Keratinocyte (primary cell): ENCODE measurements around the gene MRPL44. TPM values are rescaled to one million over a fixed set of nuclear protein-coding genes. Genes with fewer than 3 reads are reported as not detected.

Experiments used
- DNase-seq: peaks from one replicate; pipeline ENCODE4 v3.0.0-alpha.2; 2011; ENCODE audit warnings: low read depth, missing footprints, low spot score
- FAIRE-seq: peaks from 2 replicates; lab custom pipeline; 2011; peaks lifted over from hg19 to GRCh38; lab: Jason Lieb, UNC
- H2AFZ ChIP-seq: 2 replicates; pipeline ENCODE4 v1.6.0; 2012; ENCODE audit warnings: low read length, control low read depth, inconsistent platforms; ENCODE audit not compliant: control insufficient read depth
- H3K27ac ChIP-seq: 2 replicates; pipeline ENCODE4 v1.5.1; 2011; ENCODE audit warnings: low read length; ENCODE audit not compliant: control insufficient read depth, insufficient read depth
- H3K27me3 ChIP-seq: 3 replicates; pipeline ENCODE4 v1.6.0; 2011; ENCODE audit warnings: low read length; ENCODE audit not compliant: control insufficient read depth, insufficient read depth; ENCODE audit errors: extremely low read depth
- H3K36me3 ChIP-seq, 2 experiments: 2 replicates in 1 of 2; 3 replicates in 1 of 2; pipeline ENCODE4 v1.5.1; 2011; ENCODE audit warnings: low read length in 2 of 2, mild to moderate bottlenecking in 1 of 2; ENCODE audit not compliant: control insufficient read depth in 2 of 2, insufficient read depth in 2 of 2; ENCODE audit errors: extremely low read depth in 1 of 2
- H3K4me1 ChIP-seq: 3 replicates; pipeline ENCODE4 v1.5.1; 2011; ENCODE audit warnings: low read length; ENCODE audit not compliant: control insufficient read depth, insufficient read depth; ENCODE audit errors: extremely low read depth
- H3K4me2 ChIP-seq: 3 replicates; pipeline ENCODE4 v1.6.0; 2011; ENCODE audit warnings: low read depth, low read length; ENCODE audit not compliant: control insufficient read depth, insufficient read depth; ENCODE audit errors: extremely low read depth
- H3K4me3 ChIP-seq, 3 experiments: fragments of 200-600 bp in 1 of 3; sonication (generic) in 1 of 3; 2 replicates in 2 of 3; 3 replicates in 1 of 3; pipeline ENCODE4 v1.5.1; 2011 to 2016; ENCODE audit warnings: low read length in 3 of 3, mild to moderate bottlenecking in 3 of 3, control low read depth in 2 of 3, inconsistent platforms in 1 of 3, low read depth in 1 of 3, mixed read lengths in 1 of 3, mixed run types in 1 of 3, moderate library complexity in 1 of 3; ENCODE audit not compliant: control insufficient read depth in 2 of 3, insufficient read depth in 2 of 3; ENCODE audit errors: extremely low read depth in 1 of 3
- H3K79me2 ChIP-seq: 2 replicates; pipeline ENCODE4 v1.6.0; 2012; ENCODE audit warnings: low read length; ENCODE audit not compliant: control insufficient read depth, insufficient read depth
- H3K9ac ChIP-seq: 3 replicates; pipeline ENCODE4 v1.6.0; 2011; ENCODE audit warnings: low read length; ENCODE audit not compliant: control insufficient read depth, insufficient read depth; ENCODE audit errors: extremely low read depth
- H3K9me1 ChIP-seq: 3 replicates; pipeline ENCODE4 v1.6.0; 2011; ENCODE audit warnings: low read length; ENCODE audit not compliant: control insufficient read depth, insufficient read depth; ENCODE audit errors: extremely low read depth
- H3K9me3 ChIP-seq: 2 replicates; pipeline ENCODE4 v1.5.1; 2012; ENCODE audit warnings: low read depth, low read length; ENCODE audit not compliant: control insufficient read depth
- H4K20me1 ChIP-seq: 3 replicates; pipeline ENCODE4 v1.6.0; 2011; ENCODE audit warnings: low read length; ENCODE audit not compliant: control insufficient read depth, insufficient read depth; ENCODE audit errors: extremely low read depth
- CTCF ChIP-seq, 3 experiments: IDR thresholded peaks in 1 of 3; conservative IDR thresholded peaks in 1 of 3; optimal IDR thresholded peaks in 1 of 3; 2 replicates in 2 of 3; 3 replicates in 1 of 3; pipeline versions ENCODE3 to v1.5.1; 2011; ENCODE audit warnings: low read length in 3 of 3, mild to moderate bottlenecking in 3 of 3, moderate library complexity in 2 of 3, control low read depth in 1 of 3, inconsistent platforms in 1 of 3; ENCODE audit not compliant: insufficient read depth in 2 of 3; ENCODE audit errors: extremely low read depth in 1 of 3
- EZH2 ChIP-seq: IDR thresholded peaks from one replicate; pipeline ENCODE4 v1.6.1; 2012; ENCODE audit warnings: inconsistent platforms, mild to moderate bottlenecking, low read length, moderate library complexity
- dilution Hi-C: fragments of 300-500 bp; cut with MboI; formaldehyde crosslinking; loops from one replicate; pipeline ENCODE4 v1.7.0; 2020; ENCODE audit warnings: low sequenced_read_pairs; ENCODE audit not compliant: extremely low pct_ligation_motif_present
- polyA plus RNA-seq, 5 experiments: library from polyadenylated mRNA; depleted of rRNA in 3 of 5; stranded (reverse) in 3 of 5; stranded (forward) in 1 of 5; unstranded in 1 of 5; fragments of >200 nt; gene quantifications; 1 replicate in 1 of 5; 2 replicates in 3 of 5; 3 replicates in 1 of 5; pipeline versions ENCODE4 v1.2.1 to v1.2.3, GENCODE V29; 2011 to 2012; ENCODE audit warnings: missing spikeins in 2 of 5, low read depth in 1 of 5, low replicate concordance in 1 of 5

The MRPL44 gene
- polyA plus RNA-seq, 1 donor (not counting 4 experiments of a cell fraction or from before 2014, with no cell fraction given): 27.1 TPM

GRCh38 chr2:223959688-223960087, 2.4 kb downstream of the MRPL44 start:
- peak; percentile 20 for FAIRE-seq
- H3K79me2 ChIP-seq: peaks cover 65% of the 10 kb centered on the region
- no peak for DNase-seq
- H3K4me1 ChIP-seq: peaks cover 35% of the 10 kb centered on the region
- no peak overlapping the region for H3K4me3 ChIP-seq
- no peak overlapping the region for H3K9ac ChIP-seq
- peaks cover 6 to 8% of the 10 kb centered on the region in 2 experiments for H3K36me3 ChIP-seq
- TF ChIP-seq CTCF (optimal IDR thresholded peaks at IDR 0.05 in 1 of 3, IDR thresholded peaks at IDR 0.05 in 1 of 3, conservative IDR thresholded peaks at IDR 0.05 in 1 of 3; ENCODE audit: extremely low read depth in 1 of 3, insufficient read depth in 2 of 3, low read length in 3 of 3) (no peak), EZH2 (no peak)
- H2AFZ ChIP-seq: no peak overlapping the region
- peak overlapping the region; percentile 68 for H3K4me2 ChIP-seq
- no peaks in the 10 kb centered on the region for H4K20me1 ChIP-seq
- dilution Hi-C loops: no loop called here
- H3K9me3 ChIP-seq: no peaks in the 10 kb centered on the region
- H3K9me1 ChIP-seq: no peaks in the 10 kb centered on the region
- H3K27me3 ChIP-seq: no peaks in the 10 kb centered on the region
- H3K27ac ChIP-seq: peak overlapping the region; percentile 2

- Histone ChIP-seq H2AFZ (no peak overlapping the region), H3K79me2 (peaks cover 9% of the 10 kb centered on the region), H3K27ac (no peak overlapping the region), H3K27me3 (no peaks in the 10 kb centered on the region), H3K9ac (no peak overlapping the region), H4K20me1 (no peaks in the 10 kb centered on the region), H3K36me3 (peaks cover 0 to 2% of the 10 kb centered on the region in 2 experiments), H3K4me2 (no peak overlapping the region), H3K9me3 (no peaks in the 10 kb centered on the region), H3K4me1 (no peaks in the 10 kb centered on the region), H3K9me1 (no peaks in the 10 kb centered on the region), H3K4me3 (no peak overlapping the region)
- no peak for TF ChIP-seq EZH2
- TF ChIP-seq CTCF (optimal IDR thresholded peaks at IDR 0.05 in 1 of 3, IDR thresholded peaks at IDR 0.05 in 1 of 3, conservative IDR thresholded peaks at IDR 0.05 in 1 of 3; ENCODE audit: extremely low read depth in 1 of 3, insufficient read depth in 2 of 3, low read length in 3 of 3): no peak
- DNase-seq: no peak
- no peak for FAIRE-seq
- dilution Hi-C loops: no loop called here
These were observed 10.7 kb downstream of the MRPL44 start for GRCh38 chr2:223967981-223968380.
